Urothelium cell line (cell line): ENCODE measurements around the gene FAM83B.
"Not testable (repeated sequence)": the region's sequence is repeated elsewhere in the genome, so short reads cannot be mapped to it uniquely, and the experiment has no call there.

ENCODE experiments used
- DNase-seq: peaks from one replicate; pipeline ENCODE4 v3.0.0; 2011; ENCODE audit warnings: low spot score, mixed read lengths
- FAIRE-seq: peaks from 2 replicates; lab custom pipeline; 2011; peaks lifted over from hg19 to GRCh38; lab: Jason Lieb, UNC

Gene FAM83B

DNA sequence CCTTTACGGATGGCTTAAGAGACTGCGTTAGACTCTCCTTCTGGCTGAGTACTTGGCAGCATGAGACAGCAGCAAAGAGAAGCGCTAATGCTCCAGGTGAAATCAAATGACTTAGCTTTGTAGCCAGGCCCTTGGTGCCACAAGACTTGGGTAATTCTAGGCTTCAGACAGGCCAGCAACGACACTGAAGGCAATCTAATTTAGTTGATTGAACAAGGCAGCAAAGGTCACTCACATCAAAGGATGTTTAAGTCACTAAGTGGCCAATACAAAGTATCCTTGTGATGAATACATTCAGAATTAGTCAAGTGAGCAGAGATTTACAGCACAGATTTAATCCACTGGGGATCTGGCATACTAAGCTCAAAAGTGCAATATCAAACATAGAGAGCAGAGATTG, 113.2 kb downstream of the FAM83B start:
- DNase-seq (no peak), FAIRE-seq (no peak)

DNA sequence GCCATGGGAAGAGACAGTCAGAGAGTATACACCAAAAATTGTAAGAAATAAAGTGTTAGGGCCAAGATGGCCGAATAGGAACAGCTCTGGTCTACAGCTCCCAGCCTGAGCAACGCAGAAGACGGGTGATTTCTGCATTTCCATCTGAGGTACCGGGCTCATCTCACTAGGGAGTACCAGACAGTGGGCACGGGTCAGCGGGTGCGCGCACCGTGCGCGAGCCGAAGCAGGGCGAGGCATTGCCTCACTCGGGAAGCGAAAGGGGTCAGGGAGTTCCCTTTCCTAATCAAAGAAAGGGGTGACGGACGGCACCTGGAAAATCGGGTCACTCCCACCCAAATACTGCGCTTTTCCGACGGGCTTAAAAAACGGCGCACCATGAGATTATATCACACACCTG, 114.8 kb downstream of the FAM83B start:
- not testable (repeated sequence) for DNase-seq, FAIRE-seq

DNA sequence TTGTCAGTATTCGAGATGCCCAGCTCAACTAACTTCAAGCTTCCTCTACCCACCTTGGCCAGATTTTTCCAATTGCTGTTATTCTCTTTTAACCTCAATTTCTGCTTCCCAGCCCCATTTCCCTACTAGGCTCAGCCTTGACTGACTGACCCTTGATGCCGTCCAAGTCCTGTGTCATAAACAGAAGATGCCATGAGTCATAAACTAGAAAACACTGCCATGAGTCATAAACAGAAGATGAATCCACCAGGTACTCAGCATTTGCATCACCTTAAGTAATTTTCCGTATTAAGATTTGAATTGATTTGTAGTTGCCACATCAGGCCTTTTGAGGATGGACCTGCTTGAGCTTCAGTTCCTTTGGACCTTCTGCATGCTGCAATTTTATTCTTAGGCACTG, 123.8 kb downstream of the FAM83B start:
- FAIRE-seq (no peak), DNase-seq (peak; percentile 30)

DNA sequence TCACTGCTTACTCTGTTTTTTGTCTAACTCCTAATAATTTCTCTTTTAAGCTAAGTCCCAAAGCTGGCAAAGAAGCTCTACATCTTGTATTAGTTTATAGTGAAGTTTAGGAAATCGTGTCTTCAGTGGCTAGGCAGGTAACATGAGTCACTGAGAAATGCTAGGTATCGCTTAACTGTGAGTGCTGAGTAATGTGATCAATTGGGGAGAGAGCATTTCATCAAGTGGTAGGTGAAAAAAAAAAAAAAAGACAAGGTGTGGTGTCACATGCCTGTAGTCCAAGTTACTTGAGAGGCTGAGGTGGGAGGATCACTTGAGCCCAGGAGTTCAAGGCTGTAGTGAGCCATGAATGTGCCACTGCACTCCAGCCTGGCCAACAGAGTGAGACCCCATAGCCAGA, 125.3 kb downstream of the FAM83B start:
- FAIRE-seq = no peak

DNA sequence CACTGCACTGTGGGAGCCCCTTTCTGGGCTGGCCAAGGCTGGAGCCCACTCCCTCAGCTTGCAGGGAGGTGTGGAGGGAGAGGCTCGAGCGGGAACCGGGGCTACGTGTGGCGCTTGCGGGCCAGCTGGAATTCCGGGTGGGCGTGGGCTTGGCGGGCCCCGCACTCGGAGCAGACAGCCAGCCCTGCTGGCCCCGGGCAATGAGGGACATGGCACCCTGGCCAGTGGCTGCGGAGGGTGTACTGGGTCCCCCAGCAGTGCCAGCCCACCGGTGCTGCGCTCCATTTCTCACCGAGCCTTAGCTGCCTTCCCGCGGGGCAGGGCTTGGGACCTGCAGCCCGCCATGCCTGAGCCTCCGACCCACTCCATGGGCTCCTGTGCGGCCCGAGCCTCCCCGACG, 132.6 kb downstream of the FAM83B start:
- not testable (repeated sequence) for DNase-seq, FAIRE-seq

More for the DNA sequence above, 125.3 kb downstream of the FAM83B start:
- no peak for DNase-seq

DNA sequence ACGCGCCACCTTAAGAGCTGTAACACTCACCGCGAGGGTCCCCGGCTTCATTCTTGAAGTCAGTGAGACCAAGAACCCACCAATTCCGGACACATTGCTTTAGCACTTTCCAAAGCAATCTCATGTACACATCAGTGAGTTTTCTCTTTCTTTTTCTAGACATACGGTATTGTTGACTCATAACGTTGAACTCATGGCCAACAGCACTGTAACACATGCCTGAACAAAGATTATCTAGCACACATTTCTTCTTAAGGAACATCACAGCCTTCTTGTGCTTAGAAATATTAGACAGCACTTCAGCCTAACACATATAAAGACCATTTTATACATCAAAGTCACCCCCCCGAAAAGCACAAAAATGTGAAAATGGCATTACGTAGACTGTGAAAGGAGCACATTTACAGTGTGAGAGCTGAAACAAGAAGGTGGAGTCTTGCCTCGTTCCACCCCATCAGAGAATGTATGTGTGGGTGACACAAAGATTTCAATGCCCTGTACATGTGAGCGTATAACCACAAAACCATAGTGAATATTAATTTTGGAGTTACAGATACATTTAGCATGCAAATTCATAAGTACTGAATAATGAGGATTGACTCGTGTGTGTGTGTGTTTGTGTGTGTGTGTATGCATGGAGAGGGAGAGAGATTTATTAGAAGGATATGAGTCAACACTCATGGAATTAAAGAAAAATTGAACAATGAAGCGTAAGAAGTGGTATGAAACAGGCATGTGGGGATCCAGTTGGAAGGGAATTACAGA, 134.1 kb downstream of the FAM83B start:
- DNase-seq (no peak), FAIRE-seq (peak; percentile 79)

DNA sequence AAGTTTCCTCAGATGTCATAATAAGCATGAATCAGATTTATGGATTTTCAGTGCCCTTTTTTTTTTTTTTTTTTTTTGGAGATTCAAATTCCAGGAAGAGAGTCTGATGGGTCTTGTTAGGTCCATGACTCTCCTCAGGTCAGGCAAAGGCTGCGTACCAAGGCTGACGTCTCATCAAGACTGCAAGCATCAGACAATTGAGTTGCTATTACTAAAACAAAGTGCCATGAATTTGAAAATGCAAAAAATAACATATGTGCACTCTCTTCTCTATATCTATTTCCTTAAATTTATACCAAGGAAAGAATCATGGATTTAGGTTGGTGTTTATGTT, 134.7 kb downstream of the FAM83B start:
- DNase-seq = peak; percentile 28
- no peak for FAIRE-seq

DNA sequence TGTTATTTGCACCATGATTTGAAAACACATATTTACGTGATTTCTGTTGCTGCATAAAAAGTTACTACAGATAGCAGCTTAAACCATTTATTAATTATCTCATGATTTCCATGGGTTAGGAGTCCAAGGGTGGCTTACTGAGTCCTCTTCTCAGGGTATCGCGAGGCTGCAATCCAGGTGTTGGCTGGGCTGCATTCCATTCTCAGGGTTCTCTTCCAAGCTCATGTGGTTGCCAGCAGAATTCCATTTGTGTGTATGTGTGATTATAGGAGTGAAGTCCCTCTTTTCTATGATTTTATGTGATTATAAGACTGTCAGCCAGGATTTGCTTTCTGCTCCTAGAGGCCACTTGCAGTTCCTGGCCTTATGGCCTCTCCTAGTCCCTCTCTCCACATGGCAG, 135.1 kb downstream of the FAM83B start:
- FAIRE-seq = no peak
- DNase-seq = peak; percentile 46

DNA sequence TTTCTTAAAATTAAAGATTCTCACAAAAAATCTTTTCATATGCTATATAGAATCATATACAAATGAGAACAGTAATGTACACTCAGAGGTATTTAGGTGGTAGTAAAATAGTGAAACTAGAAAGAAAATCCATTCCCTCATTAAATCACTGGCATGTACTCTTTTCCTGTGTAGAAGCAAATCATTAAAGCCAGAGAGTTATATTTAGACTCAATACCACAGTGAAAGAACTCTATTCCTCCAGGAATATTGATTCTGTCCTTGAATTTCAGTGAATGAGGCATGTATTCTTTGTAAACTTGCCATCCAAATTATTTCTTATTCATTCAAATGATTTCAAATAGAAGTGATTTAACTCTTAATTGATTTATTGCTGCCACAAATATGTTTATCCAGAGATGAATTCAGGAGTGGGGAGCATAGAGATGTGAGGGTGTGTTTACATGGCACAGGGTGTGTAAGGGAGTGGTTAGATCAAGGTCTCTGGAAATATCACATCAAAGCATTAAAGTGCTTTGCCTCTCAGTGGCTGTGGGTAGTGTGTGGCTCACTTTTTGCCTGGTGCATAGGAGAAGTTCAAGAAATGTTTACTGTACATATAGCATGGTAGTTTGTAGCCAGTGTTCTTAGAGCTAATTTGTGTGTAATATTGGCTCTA, 141.2 kb downstream of the FAM83B start:
- DNase-seq = no peak
- no peak for FAIRE-seq

DNA sequence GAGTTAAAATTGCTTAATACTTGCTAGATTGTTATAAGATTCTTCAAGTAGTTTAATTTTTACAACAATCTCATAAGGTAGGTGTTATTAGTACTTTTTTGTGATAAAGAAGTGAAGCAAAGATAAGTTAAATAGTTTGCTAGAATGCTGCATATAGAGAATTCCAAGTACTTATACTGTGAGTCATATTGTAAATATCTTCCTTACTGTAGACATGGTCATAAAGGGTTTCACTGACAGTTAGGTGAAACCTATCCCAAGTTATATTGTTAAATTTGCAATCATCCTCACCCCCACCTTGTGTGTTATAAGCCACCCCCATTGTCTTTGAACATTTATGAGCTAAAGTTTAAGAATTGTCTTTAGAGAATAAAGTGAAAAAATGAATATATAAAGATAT, 142.0 kb downstream of the FAM83B start:
- no peak for FAIRE-seq
- no peak for DNase-seq

DNA sequence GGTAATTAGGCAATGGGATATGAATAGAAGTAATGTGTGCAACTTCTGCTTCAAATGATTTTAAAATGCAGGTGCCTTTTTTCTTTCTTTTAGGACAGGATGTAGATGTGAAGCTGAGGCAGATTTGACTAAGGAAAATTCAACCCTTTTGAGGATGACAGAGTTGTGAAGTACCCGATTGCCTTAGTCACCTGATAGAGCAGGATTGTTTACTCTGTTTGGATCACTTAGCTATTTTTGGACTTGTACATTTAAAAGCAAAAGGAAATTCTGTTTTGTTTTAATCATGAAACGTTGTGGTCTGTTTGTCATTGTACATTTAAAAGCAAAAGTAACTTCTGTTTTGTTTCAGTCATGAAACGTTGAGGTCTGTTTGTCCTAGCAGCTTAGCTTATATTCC, 143.4 kb downstream of the FAM83B start:
- FAIRE-seq = no peak
- DNase-seq = no peak
